NCI-H2029 (cell line): ENCODE measurements around the gene SMIM20.
"Not testable (repeated sequence)": the region's sequence is repeated elsewhere in the genome, so short reads cannot be mapped to it uniquely, and the experiment has no call there.

ENCODE experiments used
- DNase-seq: peaks from one replicate; lab custom pipeline; 2025; lab: John Stamatoyannopoulos, UW

Gene SMIM20

GRCh38 chr4:25913851-25914669 lies at the start of gene SMIM20:
SMIM20 (plus strand) TSS chr4:25914220; CDS start chr4:25914314, 94 bp downstream.
- peak; percentile 82 for DNase-seq

- peak; percentile 65 for DNase-seq
Measured at GRCh38 chr4:25865586-25865985, 48.4 kb upstream of the SMIM20 start.

- DNase-seq, result not testable (repeated sequence)
Measured at GRCh38 chr4:25866401-25866800, 47.6 kb upstream of the SMIM20 start.

- DNase-seq, result no peak
Measured at GRCh38 chr4:25867781-25868294, 46.2 kb upstream of the SMIM20 start.

- no peak for DNase-seq
Measured at GRCh38 chr4:25870081-25870480, 43.9 kb upstream of the SMIM20 start.

GRCh38 chr4:25872851-25873631 lies 41.0 kb upstream of the SMIM20 start:
- DNase-seq, result no peak

GRCh38 chr4:25873632-25874129 lies 40.3 kb upstream of the SMIM20 start:
- no peak for DNase-seq

GRCh38 chr4:25874655-25875054 lies 39.4 kb upstream of the SMIM20 start:
- no peak for DNase-seq

- no peak for DNase-seq
Measured at GRCh38 chr4:25875281-25875745, 38.7 kb upstream of the SMIM20 start.

GRCh38 chr4:25878676-25879075 lies 35.3 kb upstream of the SMIM20 start:
- no peak for DNase-seq

- no peak for DNase-seq
Measured at GRCh38 chr4:25879091-25879584, 34.9 kb upstream of the SMIM20 start.

- no peak for DNase-seq
Measured at GRCh38 chr4:25879587-25879986, 34.4 kb upstream of the SMIM20 start.

- no peak for DNase-seq
Measured at GRCh38 chr4:25879991-25880651, 33.9 kb upstream of the SMIM20 start.

- DNase-seq, result no peak
Measured at GRCh38 chr4:25881193-25881592, 32.8 kb upstream of the SMIM20 start.

- no peak for DNase-seq
Measured at GRCh38 chr4:25882226-25882625, 31.8 kb upstream of the SMIM20 start.

- no peak for DNase-seq
Measured at GRCh38 chr4:25883565-25883964, 30.5 kb upstream of the SMIM20 start.

- DNase-seq, result no peak
Measured at GRCh38 chr4:25884031-25884782, 29.8 kb upstream of the SMIM20 start.

GRCh38 chr4:25888781-25889180 lies 25.2 kb upstream of the SMIM20 start:
- no peak for DNase-seq

- no peak for DNase-seq
Measured at GRCh38 chr4:25889589-25890503, 24.2 kb upstream of the SMIM20 start.
